GM12875 (cell line): ENCODE measurements around the gene HDAC9.

ENCODE experiments used
- H3K4me3 ChIP-seq: one replicate; pipeline ENCODE4 v1.5.1; 2011; ENCODE audit warnings: low read depth, low read length, control low read depth
- TF ChIP-seq, protein P1 (sequence below): IDR thresholded peaks from 2 replicates; pipeline ENCODE4 v1.5.1; 2011; ENCODE audit warnings: low read depth, mild to moderate bottlenecking, control low read depth, inconsistent platforms, low read length, moderate library complexity, borderline replicate concordance; ENCODE audit not compliant: insufficient read depth

Gene HDAC9

DNA sequence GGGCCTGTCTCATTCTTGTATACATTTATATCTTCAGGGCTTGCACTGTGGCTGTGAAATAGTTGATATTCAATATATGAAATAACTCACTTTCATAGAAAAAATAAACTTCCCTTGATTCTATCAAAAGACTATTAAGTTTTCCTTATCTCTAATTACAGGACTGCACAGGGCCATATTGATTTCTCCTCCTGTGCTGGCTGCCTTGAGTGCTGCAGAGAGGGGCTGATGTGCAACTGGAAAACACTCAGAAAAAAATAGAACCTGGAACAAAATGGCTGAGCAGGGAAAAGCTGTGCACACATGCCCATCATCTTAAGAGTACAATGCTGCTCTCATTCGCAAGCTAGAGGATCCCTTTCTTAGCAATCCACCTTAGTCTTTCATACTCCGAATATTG, 5.9 kb upstream of the HDAC9 start:
- no peak overlapping the region for H3K4me3 ChIP-seq

DNA sequence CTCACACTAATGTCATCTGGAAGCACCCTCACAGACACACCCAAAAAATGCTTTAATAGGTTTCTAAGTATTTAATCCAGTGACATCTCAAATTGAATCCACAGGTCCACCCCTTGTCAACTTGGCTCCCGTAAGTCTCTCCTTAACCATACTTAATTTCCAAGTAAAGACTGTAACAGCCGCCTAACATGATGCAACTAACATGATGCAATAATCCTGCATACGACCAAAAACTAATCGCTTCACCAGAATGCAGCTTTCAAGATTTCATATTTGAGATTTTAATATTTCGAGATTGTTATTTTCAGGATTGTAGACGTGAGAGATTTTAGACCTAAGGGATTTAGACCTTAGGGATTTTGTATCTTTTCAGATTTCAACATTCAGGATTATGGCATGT, 3.7 kb upstream of the HDAC9 start:
- no peak overlapping the region for H3K4me3 ChIP-seq
- TF ChIP-seq, protein P1, sequence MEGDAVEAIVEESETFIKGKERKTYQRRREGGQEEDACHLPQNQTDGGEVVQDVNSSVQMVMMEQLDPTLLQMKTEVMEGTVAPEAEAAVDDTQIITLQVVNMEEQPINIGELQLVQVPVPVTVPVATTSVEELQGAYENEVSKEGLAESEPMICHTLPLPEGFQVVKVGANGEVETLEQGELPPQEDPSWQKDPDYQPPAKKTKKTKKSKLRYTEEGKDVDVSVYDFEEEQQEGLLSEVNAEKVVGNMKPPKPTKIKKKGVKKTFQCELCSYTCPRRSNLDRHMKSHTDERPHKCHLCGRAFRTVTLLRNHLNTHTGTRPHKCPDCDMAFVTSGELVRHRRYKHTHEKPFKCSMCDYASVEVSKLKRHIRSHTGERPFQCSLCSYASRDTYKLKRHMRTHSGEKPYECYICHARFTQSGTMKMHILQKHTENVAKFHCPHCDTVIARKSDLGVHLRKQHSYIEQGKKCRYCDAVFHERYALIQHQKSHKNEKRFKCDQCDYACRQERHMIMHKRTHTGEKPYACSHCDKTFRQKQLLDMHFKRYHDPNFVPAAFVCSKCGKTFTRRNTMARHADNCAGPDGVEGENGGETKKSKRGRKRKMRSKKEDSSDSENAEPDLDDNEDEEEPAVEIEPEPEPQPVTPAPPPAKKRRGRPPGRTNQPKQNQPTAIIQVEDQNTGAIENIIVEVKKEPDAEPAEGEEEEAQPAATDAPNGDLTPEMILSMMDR = no peak

More for the DNA sequence above, 5.9 kb upstream of the HDAC9 start:
- TF ChIP-seq, protein P1 = no peak

DNA sequence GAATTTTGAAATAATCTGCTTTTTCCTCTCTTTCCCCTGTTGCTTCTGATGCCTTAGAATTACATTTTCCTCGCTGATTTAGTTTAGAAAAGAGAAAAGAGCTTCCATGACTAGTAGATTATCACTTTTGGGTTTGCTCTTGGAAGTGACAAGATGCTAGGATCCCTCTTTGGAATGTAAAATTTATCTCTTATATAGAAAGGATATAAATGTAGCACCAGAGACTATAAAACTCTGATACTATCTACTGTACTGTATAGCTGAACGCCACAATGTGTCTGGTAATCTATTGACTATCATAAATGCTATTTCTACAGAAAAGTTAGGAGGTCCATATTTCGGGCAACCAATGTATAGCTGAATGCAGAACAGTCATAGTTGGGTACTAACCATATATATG, 1.1 kb upstream of the HDAC9 start:
- TF ChIP-seq, protein P1 = no peak
- no peak overlapping the region for H3K4me3 ChIP-seq

DNA sequence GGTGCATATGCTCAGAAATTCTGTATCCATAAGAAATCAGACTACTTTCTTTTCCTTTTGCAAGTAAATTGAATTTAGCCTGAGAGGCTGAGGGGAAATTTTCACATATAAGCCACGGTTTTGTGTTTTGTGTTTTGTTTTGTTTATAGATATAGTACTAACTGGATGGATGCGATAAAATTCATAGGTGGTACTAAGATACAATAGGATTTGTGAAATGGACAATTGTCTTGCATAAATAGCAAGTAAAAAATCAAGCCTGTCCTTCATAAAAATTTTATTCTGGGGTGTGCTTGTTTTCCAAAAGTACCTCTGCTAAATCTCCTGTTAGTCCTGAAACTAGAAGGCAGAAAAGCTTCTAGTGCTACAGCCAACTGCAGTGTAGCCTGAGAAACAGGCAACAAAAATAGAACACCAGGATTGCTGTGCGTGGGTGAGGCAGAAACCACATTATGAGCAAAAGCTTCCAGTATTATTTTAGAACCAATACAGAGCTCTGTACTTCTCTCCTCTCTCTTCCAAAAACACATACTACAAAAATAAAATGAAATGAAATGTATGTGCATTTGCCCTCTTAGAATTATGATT, 634 bp upstream of the HDAC9 start:
- peak overlapping the region; percentile 64 for H3K4me3 ChIP-seq

DNA sequence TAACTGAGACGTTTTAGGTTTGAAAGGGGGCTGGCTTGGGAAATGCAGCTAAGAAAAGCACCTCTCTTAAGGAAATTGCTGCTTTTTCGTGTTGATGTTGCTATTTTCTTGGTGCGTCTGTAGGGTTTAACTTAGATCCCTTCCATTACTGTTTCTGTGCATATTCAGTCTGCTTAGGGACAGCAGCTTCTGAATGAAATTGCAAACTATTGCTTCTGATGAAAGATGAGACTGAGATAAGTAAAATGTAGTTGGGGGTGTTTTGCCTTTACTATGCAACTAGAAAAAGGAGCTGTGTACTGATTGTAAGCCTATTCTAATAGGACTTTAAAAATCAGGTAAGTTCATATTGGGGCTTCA, 772 bp downstream of the HDAC9 start:
- peak overlapping the region; percentile 64 for H3K4me3 ChIP-seq
- TF ChIP-seq, protein P1 = no peak

More for the DNA sequence above, 634 bp upstream of the HDAC9 start:
- TF ChIP-seq, protein P1 = no peak

DNA sequence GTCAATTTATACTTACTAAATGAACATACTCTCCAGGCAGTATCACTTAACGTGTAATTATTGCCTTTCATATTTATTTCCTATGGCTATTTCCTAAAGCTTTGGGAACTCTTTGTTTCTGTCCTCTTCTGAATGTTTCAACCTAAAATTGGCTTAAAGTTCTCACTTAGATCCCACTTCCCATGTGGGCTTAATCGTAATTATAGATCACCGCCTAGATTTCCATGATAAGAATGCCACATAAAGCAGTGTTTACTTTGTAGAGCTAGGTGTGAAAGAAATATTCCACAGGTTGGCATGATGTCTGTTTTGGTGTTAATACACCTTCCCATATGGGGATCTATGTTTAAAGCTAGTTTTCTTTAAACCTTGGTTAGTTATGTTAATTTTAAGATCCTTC, 1.5 kb downstream of the HDAC9 start:
- peak overlapping the region; percentile 64 for H3K4me3 ChIP-seq
- TF ChIP-seq, protein P1 = no peak

DNA sequence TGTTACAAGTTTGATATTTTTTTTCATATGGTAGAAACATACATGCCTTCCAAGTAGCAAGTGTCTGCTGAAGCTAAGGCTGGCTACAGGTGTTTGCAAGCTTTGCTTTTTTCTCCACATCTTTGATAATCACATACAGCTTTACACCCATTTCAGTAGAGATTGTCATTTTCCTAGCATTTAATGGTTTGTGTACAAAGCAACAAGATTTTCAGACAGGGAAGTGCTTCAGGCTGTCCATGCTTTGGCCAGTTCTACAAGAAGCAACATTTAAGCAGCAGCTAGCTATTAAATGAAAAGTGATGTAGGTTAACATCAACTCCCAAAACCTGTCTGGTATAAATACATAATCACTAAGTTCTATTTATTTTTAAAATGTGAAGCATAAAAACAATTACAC, 2.3 kb downstream of the HDAC9 start:
- TF ChIP-seq, protein P1 = no peak
- peak overlapping the region; percentile 49 for H3K4me3 ChIP-seq
